Left colon (tissue), 2 donors: Measurements from ENCODE around the gene ZNF17. TPM values are rescaled to one million over a fixed set of nuclear protein-coding genes. Genes with fewer than 3 reads are reported as not detected.
"Not testable (repeated sequence)": the region's sequence is repeated elsewhere in the genome, so short reads cannot be mapped to it uniquely, and the experiment has no call there.

ENCODE experiments used
- ATAC-seq: fragments of 200-7000 bp; cut with Tn5 transposase; one replicate; pipeline ENCODE4 v1.9.1; 2020; ENCODE audit warnings: mild to moderate bottlenecking, moderate library complexity
- DNase-seq, 2 donors: peaks; one replicate each; pipeline ENCODE4 v3.0.0-alpha.2; 2020
- intact Hi-C, 2 donors: fragments of 100-400 bp; cut with DNase I in 1 of 2; cut with micrococcal nuclease in 1 of 2; formaldehyde crosslinking; loops; one replicate each; pipeline versions ENCODE4 v1.11.2 to v1.14.0; 2022; cut with DNase I, micrococcal nuclease
- long read RNA-seq: library from polyadenylated mRNA; unstranded; transcript quantifications from one replicate; pipeline ENCODE4 v2.0.0, GENCODE V29; 2021
- total RNA-seq, 2 donors: library from RNA; stranded (reverse); fragmentation: NEBNext Ultra II Directional; extraction: Animal tissue kit (Norgen Biotek cat#: 25700); gene quantifications; one replicate each; pipeline ENCODE4 v1.2.1, GENCODE V29; 2021
- donor health status: DM: no; HTN: no; CAD: no.
- donor health status: DM: yes; HTN: yes; CAD: no.

Gene ZNF17
- 10 to 100 TPM in 1 of 2 donors, 1 to 10 TPM in 1; 7.7 to 12.1 TPM for total RNA-seq
- long read RNA-seq, partial matches to known transcripts = 0 of 4 reads
- long read RNA-seq, other reads (novel, unspliced or antisense) = 0 of 4 reads

- intact Hi-C loops = no loop called here
- DNase-seq (peak; percentile 95), ATAC-seq (peak; percentile 100)
These were observed at the start of gene ZNF17 for GRCh38 chr19:57410877-57411671. TSS of gene ZNF17 (plus strand) at chr19:57411161. CDS start at chr19:57413616, 2,455 bp downstream.

- DNase-seq = no peak
- ATAC-seq = no peak
- intact Hi-C loops = loop anchor here in 1 of 2 donors (2.0 kb wide), 1 partner anchor 14 kb away; no protein-coding TSS in a partner anchor
These were observed 48.5 kb upstream of the ZNF17 start for GRCh38 chr19:57362419-57362818.

DNA sequence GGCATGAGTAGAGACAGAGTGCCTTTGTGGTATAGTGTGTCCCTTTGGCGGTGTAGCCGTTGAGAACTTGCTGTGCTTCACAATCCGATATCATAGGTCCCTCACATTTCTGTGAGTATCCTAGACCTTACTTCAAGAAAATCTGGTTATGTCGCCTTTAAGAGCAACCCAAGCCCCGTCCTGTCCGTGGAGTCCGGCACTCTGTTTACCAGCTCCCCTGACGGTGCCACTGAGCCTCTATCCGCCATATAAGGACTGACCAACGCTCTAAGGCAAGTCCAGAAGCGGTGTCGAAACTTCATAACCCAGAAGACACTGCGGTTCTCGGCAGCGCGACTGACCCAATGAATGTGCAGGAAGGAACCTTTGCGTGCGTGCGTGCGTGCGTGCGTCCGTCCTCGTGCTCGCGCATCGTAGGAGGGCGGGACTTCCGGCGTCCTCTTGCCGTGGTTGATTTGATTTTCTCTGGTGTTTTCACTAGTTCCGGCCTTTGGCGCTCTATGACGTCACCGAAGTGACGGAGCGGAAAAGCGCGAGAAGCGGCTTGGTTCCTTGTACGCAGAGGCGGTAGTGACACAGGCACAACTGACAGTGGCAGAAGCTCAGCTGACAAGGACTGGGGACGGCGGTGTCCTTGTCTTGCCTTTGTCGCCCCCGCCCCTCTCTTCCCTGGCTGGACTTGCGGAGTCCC lies 47.8 kb upstream of the ZNF17 start, which contains the start of the genes TRAPPC2B and ZNF547:
TRAPPC2B (plus strand) TSS at position 555 of the 691 bp plus-strand sequence. CDS start 1,283 bp downstream, outside the sequence.
ZNF547 (plus strand) TSS at position 555 of the 691 bp plus-strand sequence. CDS start 5,005 bp downstream, outside the sequence.
- peak; percentile 99 for ATAC-seq
- DNase-seq = peak; percentile 99
- intact Hi-C loops = loop anchor here in 1 of 2 donors (2.0 kb wide), 1 partner anchor 14 kb away; no protein-coding TSS in a partner anchor

GRCh38 chr19:57363688-57364181 lies 47.2 kb upstream of the ZNF17 start:
- intact Hi-C loops = loop anchor here in 1 of 2 donors (2.0 kb wide), 1 partner anchor 15 kb away; no protein-coding TSS in a partner anchor
- DNase-seq = peak in 1 of 2 donors; percentile 30
- ATAC-seq = peak; percentile 2

DNA sequence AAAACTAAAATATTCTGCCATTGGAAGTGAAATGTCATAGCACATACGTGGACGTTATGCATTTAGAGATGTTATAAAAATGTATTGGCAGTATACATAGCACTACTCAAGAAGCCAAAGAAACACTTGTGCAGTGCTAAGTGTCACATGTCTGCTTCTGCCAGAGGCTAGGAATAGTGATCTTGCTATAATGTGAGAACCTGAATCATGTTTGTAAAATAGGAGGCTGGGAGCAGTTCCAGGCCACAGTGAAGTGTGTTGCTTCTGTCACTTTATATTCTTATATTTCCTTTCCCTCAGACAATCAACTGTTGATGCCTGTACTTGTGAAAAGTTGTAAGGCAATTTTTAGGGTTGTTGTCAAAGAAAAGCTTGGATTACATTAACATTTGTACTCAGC lies 44.2 kb upstream of the ZNF17 start:
- DNase-seq (no peak), ATAC-seq (no peak)
- intact Hi-C loops = no loop called here

DNA sequence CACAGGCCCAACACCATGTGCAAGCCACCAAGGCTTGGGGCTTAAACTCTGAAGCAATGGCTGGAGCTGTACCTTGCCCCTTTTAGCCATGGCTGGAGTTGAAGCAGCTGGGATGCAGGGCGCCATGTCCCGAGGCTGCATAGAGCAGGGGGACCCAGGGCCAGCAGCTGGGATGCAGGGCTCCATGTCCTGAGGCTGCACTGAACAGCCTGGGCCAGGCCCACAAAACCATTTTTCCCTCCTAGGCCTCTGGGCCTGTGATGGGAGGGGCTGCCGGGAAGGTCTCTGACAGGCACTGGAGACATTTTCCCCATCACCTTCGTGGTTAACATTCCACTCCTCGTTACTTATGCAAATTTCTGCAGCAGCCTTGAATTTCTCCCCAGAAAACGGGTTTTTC lies 36.8 kb upstream of the ZNF17 start:
- ATAC-seq (no peak), DNase-seq (no peak)
- intact Hi-C loops = no loop called here

DNA sequence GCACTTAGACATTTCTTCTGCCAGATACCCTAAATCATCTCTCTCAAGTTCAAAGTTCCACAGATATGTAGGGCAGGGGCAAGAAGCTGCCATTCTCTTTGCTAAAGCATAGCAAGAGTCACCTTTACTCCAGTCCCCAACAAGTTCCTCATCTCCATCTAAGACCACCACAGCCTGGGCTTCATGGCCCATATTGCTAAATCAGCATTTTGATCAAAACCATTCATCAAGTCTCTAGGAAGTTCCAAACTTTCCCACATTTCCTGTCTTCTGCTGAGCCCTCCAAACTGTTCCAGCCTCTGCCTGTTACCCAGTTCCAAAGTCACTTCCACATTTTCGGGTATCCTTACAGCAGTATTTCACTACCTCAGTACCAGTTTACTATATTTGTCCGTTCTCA lies 36.3 kb upstream of the ZNF17 start:
- DNase-seq, ATAC-seq, intact Hi-C loops: not testable (repeated sequence)

DNA sequence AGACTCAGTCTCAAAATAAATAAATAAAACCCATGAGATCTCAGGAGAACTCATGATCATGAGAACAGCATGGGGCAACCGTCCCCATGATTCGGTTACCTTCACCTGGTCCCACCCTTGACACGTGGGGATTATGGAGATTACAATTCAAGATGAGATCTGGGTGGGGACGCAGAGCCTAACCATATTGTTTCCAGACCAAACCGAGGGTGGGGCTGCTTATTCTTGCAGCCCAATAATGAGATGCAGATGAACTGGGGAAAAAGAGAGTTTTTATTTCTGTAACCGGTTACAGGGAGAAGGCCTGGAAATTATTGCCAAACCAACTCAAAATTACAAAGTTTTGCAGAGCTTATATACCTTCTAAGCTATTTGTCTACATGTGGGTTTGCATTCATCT lies 34.8 kb upstream of the ZNF17 start:
- intact Hi-C loops = no loop called here
- DNase-seq (no peak), ATAC-seq (no peak)

DNA sequence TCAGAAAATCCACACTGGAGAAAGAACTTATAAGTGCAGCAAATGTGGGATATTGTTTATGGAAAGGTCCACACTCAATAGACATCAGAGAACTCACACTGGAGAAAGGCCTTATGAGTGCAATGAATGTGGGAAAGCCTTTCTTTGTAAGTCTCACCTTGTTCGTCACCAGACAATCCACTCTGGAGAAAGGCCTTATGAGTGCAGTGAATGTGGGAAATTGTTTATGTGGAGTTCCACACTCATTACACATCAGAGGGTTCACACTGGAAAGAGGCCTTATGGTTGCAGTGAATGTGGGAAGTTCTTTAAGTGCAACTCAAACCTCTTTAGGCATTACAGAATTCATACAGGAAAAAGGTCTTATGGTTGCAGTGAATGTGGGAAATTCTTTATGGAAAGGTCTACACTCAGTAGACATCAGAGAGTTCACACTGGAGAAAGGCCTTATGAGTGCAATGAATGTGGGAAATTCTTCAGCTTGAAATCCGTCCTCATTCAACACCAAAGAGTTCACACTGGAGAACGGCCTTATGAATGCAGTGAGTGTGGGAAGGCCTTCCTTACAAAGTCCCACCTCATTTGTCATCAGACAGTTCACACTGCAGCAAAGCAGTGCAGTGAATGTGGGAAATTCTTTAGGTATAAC lies 33.3 kb upstream of the ZNF17 start:
- no peak for DNase-seq
- intact Hi-C loops = no loop called here
- no peak for ATAC-seq

DNA sequence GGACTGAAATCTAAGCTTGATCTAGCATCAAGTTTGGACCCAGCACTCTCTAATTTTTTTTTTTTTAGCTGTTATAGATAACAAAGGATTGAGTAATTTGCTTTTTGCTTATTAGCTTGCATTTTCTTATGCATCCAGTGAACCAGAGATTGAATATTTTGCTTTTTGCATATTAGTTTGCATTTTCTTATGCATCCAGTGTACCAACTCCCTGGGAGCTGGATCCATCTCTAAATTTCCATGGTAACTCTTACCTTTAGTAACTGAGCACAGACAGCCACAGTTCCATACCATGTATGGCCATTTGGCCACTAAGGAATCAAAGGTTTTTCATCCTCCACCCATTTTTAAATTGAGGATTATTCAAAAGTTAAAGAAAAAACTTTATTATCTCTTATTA lies 30.0 kb upstream of the ZNF17 start:
- no peak for ATAC-seq
- intact Hi-C loops = no loop called here

DNA sequence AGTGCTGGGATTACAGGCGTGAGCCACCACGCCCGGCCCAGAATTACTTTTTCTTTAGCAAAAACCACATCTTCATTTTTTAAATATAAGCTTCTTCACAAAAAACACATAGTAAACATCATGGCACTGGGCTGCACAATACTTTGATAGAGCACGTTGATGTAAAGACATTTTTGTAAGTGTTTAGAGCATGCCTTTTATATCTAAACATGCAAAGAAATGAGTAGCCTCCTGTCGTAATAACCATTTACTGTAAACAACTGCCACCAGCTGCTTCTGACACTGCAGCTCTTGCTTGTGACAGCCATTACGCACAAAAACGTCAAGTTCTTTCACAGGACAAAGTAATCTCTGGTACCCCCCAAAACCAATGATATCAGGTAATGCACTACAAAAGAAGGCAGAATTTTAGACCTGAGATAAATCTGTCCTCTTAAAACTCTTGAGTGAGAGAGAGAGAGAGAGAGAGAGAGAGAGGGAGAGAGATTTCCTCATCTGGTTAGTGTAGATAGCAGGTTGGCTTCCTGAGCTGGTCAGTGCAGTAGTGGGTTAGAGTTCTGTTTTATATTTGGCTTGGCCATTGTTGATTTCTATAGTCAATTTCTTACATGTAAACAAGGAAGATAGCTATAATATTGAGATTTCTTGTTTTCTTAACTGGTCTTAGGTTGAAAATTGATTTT lies 28.0 kb upstream of the ZNF17 start:
- DNase-seq = no peak

More for the DNA sequence above, 30.0 kb upstream of the ZNF17 start:
- no peak for DNase-seq

DNA sequence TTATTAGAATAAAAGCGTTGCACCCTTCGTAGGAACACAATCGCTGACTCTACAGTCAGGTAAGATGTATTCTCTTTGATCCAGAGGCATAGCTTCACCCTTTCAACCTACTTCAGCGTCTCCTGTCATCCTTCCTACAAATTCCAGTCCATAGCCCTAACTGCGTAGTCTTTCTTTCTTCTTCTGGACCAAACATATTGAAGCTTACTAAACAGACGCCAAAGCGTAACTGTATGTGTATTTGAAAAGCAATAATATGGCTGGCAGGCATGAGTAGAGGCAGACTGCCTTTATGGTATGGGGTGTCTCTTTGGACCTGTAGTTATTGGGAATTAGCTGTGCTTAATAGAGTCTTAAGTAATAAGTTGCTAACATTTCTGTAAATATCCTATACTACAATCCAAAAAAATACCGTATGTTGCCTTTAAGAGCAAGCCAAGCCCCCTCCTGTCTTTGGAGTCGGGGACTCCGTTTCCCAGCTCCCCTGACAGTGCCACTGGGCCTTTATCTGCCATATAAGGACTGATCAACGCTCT lies 21.7 kb upstream of the ZNF17 start:
- intact Hi-C loops = no loop called here
- DNase-seq = no peak

More for the DNA sequence above, 28.0 kb upstream of the ZNF17 start:
- ATAC-seq = no peak
- intact Hi-C loops = no loop called here

GRCh38 chr19:57389730-57390598 lies 21.0 kb upstream of the ZNF17 start, which contains the start of gene ZNF548:
TSS of gene ZNF548 (plus strand) at chr19:57389854. CDS start at chr19:57390100, 246 bp downstream.
- ATAC-seq (peak; percentile 99), DNase-seq (peak; percentile 94 to 96)
- intact Hi-C loops = no loop called here

More for the DNA sequence above, 21.7 kb upstream of the ZNF17 start:
- ATAC-seq = no peak

- intact Hi-C loops = no loop called here
- ATAC-seq = no peak
- DNase-seq = no peak
These were observed 15.3 kb upstream of the ZNF17 start for GRCh38 chr19:57395710-57396109.

- intact Hi-C loops = no loop called here
- DNase-seq = no peak
- no peak for ATAC-seq
These were observed 12.1 kb upstream of the ZNF17 start for GRCh38 chr19:57398868-57399267.

GRCh38 chr19:57403737-57404563 lies 7.0 kb upstream of the ZNF17 start:
- intact Hi-C loops = no loop called here
- DNase-seq = no peak
- no peak for ATAC-seq
